HG03064 (cell line): Measurements from ENCODE around the gene TANGO2.

Experiments
- ATAC-seq: cut with Tn5 transposase; IDR thresholded peaks from one replicate; pipeline ENCODE4 v1.9.1; 2021; ENCODE audit warnings: low read depth; ENCODE audit not compliant: unreplicated experiment

Gene TANGO2

GRCh38 chr22:20024650-20025397 is 3.9 kb downstream of the TANGO2 start:
- ATAC-seq = no peak

- ATAC-seq = no peak
Measured at GRCh38 chr22:20025401-20026203, 4.7 kb downstream of the TANGO2 start.

GRCh38 chr22:20026204-20026908 is 5.4 kb downstream of the TANGO2 start:
- ATAC-seq = no peak

GRCh38 chr22:20026996-20027601 is 6.2 kb downstream of the TANGO2 start:
- no peak for ATAC-seq

GRCh38 chr22:20027966-20028854 is 7.3 kb downstream of the TANGO2 start:
- ATAC-seq = no peak

- no peak for ATAC-seq
Measured at GRCh38 chr22:20028855-20029549, 8.1 kb downstream of the TANGO2 start.

- no peak for ATAC-seq
Measured at GRCh38 chr22:20029550-20030225, 8.8 kb downstream of the TANGO2 start.

GRCh38 chr22:20031732-20032406 is 11.0 kb downstream of the TANGO2 start:
- ATAC-seq = no peak

- no peak for ATAC-seq
Measured at GRCh38 chr22:20032407-20032991, 11.6 kb downstream of the TANGO2 start.

- ATAC-seq = no peak
Measured at GRCh38 chr22:20033045-20033706, 12.3 kb downstream of the TANGO2 start.

GRCh38 chr22:20034143-20034542 is 13.2 kb downstream of the TANGO2 start:
- no peak for ATAC-seq

- no peak for ATAC-seq
Measured at GRCh38 chr22:20035375-20036083, 14.6 kb downstream of the TANGO2 start.

GRCh38 chr22:20036084-20036482 is 15.2 kb downstream of the TANGO2 start:
- ATAC-seq = no peak

GRCh38 chr22:20036535-20037392 is 15.9 kb downstream of the TANGO2 start:
- ATAC-seq = no peak

GRCh38 chr22:20037419-20037818 is 16.5 kb downstream of the TANGO2 start:
- ATAC-seq = no peak

GRCh38 chr22:20038574-20038973 is 17.7 kb downstream of the TANGO2 start:
- ATAC-seq = no peak
